Tibial nerve (tissue), 4 donors: ENCODE data around the gene BBIP1.

Experiments
- CTCF ChIP-seq, 5 experiments: fragments of 200-600 bp in 3 of 5; fragments of 450-650 bp in 2 of 5; sonication (generic) in 3 of 5; IDR thresholded peaks; one replicate each; pipeline ENCODE4 v1.5.1; 2016 to 2019; ENCODE audit warnings: antibody characterized with exemption in 5 of 5, mild to moderate bottlenecking in 3 of 5, moderate library complexity in 2 of 5
- EP300 ChIP-seq, 2 donors: sonication (generic); formaldehyde crosslinking; IDR thresholded peaks; one replicate each; pipeline ENCODE4 v1.6.1; 2017; ENCODE audit warnings: antibody characterized with exemption in 2 of 2, mild to moderate bottlenecking in 1 of 2
- POLR2A ChIP-seq, 2 donors: fragments of 450-650 bp; IDR thresholded peaks; one replicate each; pipeline ENCODE4 v1.6.1; 2017; ENCODE audit warnings: antibody characterized with exemption in 2 of 2, mild to moderate bottlenecking in 2 of 2, moderate library complexity in 2 of 2

GRCh38 chr10:110931769-110932381, 12.9 kb upstream of the BBIP1 start:
- TF ChIP-seq POLR2A (IDR thresholded peaks at IDR 0.05), result no peak
- no peak for TF ChIP-seq CTCF (IDR thresholded peaks at IDR 0.05)
- TF ChIP-seq EP300 (IDR thresholded peaks at IDR 0.05), result no peak
